GM18907 (cell line): Measurements from ENCODE around the gene PPIL1.

Experiments used
- ATAC-seq: cut with Tn5 transposase; IDR thresholded peaks from one replicate; pipeline ENCODE4 v1.9.1; 2021; ENCODE audit warnings: mild to moderate bottlenecking, moderate library complexity; ENCODE audit not compliant: unreplicated experiment

PPIL1 gene

GRCh38 chr6:36857325-36857724, 17.3 kb downstream of the PPIL1 start:
- ATAC-seq: no peak

DNA sequence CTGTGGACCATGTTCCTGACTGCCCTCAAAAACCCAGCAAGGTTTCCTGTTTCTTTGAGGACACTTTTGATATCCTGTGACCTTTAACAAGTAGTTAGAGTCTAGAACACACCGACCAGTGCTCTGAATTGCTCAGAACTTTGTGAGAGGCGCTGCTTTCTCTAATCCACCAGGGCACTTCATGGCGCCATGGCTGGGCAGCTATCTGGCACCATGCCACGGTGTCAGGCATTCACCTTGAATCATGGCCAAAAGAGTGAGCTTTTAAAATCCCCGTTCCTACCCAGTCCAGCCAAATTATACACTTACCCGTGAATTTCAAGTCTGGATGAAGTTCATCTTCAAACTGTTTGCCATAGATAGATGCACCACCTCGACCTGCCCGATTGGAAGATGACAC, 18.3 kb downstream of the PPIL1 start:
- ATAC-seq: no peak

- ATAC-seq: no peak
These were observed 18.9 kb downstream of the PPIL1 start for GRCh38 chr6:36855750-36856149.

- no peak for ATAC-seq
These were observed 21.3 kb downstream of the PPIL1 start for GRCh38 chr6:36853325-36853724.

GRCh38 chr6:36852481-36853147, 22.0 kb downstream of the PPIL1 start:
- no peak for ATAC-seq

DNA sequence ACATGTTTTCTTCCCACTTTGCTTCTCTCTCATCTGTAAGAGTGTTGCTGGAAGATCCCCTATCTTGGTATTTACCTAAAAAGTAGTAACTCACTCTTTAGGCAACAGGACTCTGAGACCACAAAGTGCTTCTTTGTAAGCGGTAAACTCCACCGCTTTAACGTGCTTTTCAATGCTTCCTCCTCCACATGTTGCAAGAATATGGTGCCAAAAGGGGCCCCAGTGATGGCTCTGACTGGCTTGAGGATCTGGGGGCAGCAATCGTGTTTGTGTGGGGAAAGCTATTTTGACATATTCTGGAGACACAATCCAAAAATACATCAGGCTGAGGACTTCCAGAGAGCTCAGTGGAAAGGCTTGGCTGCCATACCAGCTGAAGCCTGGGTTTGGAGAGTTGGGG, 23.0 kb downstream of the PPIL1 start:
- no peak for ATAC-seq

GRCh38 chr6:36851149-36851614, 23.4 kb downstream of the PPIL1 start:
- ATAC-seq: no peak

DNA sequence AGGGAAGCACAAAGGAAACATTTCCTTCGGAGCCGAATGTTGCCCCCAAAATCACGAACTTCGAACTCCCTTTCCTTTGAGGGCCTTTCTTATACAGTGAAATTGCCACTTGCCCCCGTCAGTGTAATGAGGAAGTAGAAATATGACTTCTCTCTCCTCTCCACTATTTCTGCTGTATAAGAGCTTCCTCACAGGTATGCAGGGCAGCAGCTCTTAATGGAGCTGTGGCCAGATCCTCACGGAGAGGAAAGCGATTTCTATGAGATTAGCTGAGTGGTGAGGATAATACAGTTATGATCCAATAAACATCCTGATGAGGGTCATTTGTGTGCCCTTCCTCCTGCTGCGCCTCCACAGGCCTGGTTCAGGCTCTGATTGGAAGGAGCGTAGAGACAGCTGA, 24.6 kb downstream of the PPIL1 start:
- ATAC-seq: no peak

- ATAC-seq: no peak
These were observed 25.8 kb downstream of the PPIL1 start for GRCh38 chr6:36848658-36849441.

- no peak for ATAC-seq
These were observed 26.6 kb downstream of the PPIL1 start for GRCh38 chr6:36847991-36848390.

DNA sequence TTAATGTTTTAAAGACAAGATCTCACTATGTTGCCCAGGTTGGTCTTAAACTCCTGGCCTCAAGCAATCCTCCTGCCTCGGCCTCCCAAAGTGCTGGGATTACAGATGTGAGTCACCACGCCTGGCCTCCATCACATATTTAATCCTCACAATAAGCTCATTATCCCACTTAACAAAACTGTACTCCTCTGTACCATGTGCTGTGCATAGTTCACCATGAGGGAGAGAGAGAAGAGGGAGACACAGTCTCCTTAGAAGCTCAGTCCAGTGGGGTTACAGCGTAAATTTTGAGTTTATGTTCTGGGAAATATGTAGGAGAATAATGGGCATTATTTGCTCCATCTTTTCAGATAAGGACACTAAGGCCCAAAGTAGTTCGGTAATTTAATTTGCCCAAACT, 27.5 kb downstream of the PPIL1 start:
- ATAC-seq: no peak

DNA sequence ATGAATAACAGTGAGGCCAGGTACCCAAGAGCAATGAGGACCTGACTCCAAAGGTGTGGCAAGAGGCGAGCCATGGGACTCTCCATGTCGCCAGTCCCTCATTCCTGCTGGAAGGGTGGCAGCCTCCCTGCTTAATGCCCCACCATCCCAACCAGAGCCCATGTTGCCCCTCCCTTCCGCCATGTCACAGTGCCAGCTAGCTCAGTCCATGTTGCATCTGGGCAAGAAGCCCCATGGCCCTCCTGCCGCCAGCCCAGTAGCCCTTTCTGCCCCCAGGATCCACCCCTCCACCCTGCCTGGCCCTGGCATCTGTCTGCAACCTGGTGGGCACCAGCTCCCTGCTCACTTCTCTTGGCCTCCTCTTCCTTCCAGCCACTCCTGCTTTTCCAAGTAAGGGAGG, 29.4 kb downstream of the PPIL1 start:
- no peak for ATAC-seq

DNA sequence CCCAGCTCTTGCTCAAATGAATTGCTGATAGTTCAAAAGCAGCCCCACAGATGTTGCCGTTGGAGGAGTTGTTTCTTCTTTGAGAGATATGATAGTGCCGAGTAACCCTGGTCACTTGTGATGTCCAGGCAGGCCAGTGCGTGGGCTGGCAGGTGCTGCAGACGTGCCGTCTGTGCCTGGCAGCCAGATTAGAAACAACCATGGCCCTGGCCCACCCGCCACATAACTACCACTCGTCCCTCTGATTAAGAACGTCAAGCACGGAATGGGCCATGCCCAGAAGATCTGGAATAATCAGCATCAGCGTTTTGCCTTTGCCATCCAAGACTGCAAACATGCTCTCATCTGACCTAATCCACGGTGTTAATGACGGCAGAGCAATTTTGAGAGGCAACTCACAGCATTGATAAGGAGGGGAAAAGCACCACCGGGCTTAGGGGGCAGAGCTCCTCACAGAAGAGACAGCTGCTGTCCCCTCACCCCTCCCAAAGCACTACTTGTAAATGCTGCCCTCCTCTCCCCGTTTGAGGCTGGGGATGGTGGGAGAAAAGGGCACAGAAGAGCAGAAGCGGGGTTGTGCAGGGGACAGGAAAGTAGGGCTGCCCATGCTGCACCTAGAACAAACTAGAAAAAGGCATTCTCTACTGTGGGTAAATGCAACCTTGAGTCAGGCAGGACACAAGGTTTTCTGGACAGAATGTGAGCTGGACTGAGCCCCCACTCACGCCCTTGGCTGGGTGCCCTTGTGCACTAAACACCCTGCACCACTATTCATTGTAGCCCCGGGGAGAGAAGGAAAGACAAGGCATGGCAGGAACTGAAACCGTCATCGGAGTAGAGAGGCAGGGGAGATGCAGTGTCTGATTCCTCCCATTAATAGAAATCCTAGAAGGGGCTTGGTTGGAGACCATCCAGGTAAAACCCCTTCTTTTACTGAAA, 30.1 kb downstream of the PPIL1 start:
- no peak for ATAC-seq

GRCh38 chr6:36843170-36843569, 31.4 kb downstream of the PPIL1 start:
- no peak for ATAC-seq

GRCh38 chr6:36841756-36842155, 32.8 kb downstream of the PPIL1 start:
- no peak for ATAC-seq

DNA sequence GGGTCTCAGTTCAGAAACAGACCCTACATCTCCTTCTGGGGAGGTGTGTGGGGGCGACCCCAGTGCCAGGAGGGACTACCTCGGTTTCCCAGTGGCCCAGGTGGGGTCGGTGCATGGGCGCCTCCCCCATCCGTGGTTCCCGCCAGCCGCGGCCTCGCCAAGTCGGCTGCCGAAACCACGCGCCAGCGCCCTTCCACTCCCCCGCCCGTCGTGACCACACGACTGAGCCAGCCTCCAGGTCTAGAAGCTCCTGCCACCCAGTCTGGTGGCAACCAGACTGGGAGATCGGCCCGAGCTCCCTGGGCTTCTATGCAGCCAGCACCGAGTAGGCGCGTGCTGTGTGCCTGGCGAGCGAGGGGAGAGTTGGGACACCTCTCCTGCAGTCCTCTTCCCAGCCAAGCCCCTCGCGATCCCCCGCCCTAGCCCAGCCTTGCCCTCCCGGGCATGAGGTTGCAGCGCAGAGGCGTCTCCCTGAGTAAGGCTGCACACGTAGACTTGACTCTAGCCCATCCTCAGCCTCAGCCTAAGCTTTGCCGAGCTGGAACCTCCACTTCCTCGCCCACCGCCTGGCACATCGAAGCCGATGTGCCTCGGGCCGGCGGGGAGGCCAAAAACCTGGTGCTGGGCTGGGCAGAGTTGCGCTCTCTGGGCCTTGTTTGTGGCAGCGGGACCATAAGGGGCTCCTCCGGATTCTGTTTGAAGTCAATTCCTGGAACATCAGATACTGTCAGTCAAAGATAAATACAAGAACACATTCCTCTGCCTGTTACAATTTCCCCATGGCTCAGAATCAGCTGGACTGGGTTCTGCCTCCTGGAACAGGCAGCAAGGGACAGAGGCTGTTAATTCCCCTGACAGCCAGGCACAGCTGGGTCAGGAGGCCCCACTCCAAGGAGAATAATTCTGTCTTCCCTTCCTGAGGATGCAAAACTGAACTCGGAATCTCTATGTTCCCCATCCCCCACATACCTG, 33.9 kb downstream of the PPIL1 start:
- no peak for ATAC-seq

DNA sequence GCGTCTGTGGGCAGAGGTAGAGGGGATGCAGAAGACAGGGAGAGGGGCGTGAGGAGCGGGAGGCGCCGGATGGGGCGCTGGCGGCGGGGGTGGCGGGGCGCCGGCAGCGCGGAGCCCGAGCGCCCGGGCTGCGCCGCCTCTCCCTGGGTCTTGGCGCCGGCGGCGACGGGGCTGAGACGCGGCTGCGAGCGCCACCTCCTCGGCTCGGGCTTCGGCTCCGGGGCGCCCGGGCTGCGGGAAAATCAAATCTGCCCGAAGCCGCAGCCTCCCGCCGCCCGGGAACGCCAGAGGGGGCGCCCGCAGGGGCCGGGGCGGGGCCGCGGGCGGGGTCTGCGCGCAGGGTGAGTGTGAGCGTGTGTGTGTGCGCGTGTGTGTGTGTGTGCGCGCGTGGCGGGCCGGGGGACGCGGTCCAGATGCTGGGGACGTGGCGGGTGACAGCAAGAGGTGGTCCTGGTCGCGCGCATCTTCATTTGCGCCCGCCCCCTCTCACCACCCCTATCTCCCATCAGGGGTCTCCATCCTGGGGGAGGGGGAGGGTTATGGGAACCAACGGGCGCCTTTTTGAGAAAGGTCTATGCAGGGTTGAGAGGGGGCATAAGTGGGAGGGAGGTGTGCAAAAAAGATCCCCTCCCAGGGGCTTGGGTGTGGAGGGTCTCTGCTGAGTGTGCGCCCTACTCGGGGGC, 34.7 kb downstream of the PPIL1 start:
- no peak for ATAC-seq

- no peak for ATAC-seq
These were observed 35.5 kb downstream of the PPIL1 start, which contains the start of gene CPNE5 for GRCh38 chr6:36838896-36839748. CPNE5 (minus strand) TSS chr6:36839444; CDS start chr6:36839377, 67 bp downstream.

DNA sequence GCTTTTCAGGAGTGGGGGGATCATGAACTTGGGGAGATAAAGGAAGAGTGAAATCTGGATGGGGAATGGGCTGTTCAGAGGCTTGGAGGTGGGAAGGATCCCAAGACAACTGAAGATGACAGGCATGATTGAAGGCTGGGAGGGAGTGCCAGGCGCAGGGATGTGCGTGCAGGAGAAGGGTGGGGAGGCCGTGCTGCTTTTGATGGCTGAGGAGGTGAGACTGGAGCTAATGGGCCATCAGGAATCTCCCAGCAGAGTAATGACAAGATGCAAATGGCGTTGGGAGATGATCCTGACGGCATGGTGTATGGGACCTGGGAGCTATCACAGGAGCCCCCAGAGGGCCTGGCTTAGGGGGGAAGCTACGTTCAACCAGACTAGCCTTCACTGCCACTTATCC, 36.9 kb downstream of the PPIL1 start:
- no peak for ATAC-seq
